HG03565 (cell line): ENCODE data around the gene HADHB.
"Not testable (repeated sequence)": the region's sequence is repeated elsewhere in the genome, so short reads cannot be mapped to it uniquely, and the experiment has no call there.

Experiments
- ATAC-seq: cut with Tn5 transposase; IDR thresholded peaks from one replicate; pipeline ENCODE4 v1.9.1; 2021; ENCODE audit warnings: mild to moderate bottlenecking, moderate library complexity; ENCODE audit not compliant: unreplicated experiment

The HADHB gene

DNA sequence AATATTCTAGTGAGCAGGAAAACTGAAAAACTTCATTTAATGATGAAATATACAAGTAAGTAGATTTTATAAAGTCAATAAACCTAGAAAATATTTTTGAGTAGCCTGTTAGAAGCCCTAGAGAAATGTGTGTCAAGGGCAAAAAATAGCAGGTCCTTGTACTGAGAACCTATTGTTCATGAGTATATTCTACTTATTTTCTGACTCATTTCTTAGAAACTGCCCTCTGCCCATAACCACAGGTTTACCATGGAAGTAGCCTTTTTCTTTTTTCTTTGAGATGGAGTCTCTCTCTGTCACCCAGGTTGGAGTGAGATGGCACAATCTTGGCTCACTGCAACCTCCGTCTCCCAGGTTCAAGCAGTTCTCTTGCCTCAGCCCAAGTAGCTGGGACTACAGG, 81.8 kb downstream of the HADHB start:
- no peak for ATAC-seq

- ATAC-seq = no peak
These were observed 82.8 kb downstream of the HADHB start for GRCh38 chr2:26327291-26328272.

GRCh38 chr2:26329083-26329482, 84.3 kb downstream of the HADHB start:
- ATAC-seq = not testable (repeated sequence)

DNA sequence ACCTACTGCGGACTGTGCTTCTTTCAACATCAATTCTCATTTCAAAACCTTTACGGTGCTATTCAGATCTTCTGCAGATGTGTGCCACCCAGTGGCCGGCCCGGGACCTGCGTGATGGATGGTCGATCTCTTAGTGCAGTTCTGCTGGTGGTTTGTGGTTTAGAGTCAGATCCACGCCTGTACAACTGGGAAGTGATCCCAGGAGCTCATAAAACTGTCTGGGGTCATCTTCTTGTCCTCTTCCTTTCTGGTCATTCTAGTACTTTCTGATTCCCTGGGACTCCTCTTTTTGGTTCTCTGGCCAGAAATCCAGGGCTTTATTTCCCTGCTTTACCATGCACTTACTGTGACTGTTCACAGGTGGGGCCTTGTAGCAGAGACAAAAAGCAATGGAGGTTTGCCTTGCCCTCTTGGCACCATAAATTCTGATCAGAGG, 85.4 kb downstream of the HADHB start:
- no peak for ATAC-seq

DNA sequence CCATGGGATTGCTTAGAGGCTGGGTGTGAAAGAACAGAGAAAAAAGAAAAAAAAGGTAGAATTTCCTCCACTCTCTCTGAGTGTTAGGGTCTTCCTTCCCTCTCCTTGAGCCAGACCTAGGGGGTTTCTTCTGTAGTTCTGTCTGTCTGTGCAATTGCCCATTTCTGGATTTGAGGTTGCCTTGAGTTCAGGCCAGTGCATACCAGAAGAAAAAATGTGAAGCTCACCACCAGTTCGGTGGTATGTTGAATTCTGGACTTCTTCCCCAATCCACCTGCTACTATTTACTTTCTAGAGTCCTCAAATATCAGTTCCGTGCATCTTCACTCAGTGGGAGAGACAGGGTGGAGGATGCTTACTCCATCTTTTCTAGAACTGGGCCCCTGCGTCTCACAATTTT, 85.9 kb downstream of the HADHB start:
- ATAC-seq = no peak

- ATAC-seq = not testable (repeated sequence)
These were observed 86.6 kb downstream of the HADHB start for GRCh38 chr2:26331321-26331720.

DNA sequence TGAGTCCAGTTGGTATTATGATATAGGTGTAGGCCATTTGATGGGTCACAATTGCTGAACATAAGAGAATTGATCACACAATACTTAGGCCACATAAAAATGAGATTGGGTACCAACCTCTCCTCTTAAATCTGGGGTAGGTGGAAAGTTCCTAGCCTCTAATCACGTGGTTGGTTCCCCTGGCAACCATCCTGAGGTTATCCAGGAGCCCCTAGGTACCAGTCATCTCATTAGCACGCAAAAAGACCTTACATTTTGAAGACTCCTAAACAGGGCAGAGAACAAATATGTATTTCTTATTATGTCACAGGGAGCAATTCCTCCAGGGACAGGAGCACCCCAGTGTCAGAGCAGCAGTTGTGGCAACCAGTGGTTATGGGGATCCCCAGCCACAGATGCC, 88.6 kb downstream of the HADHB start:
- no peak for ATAC-seq

DNA sequence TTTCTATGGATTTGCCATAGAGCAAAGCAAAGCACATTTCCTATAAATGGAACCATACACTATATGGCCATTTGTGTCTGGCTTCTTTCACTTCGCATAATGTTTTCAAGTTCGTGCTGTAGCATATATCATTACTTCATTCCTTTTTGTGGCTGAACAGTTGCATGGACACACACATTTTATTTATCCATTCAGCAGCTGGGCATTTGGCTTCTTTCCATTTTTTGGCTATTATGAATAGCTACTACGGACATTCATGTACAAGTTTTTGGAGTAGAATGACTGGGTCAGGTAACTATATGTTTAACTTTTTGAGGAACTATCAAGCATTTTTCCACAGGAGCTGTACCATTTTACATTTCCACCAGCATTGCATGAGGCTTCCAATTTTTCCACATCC, 90.5 kb downstream of the HADHB start:
- no peak for ATAC-seq

GRCh38 chr2:26336719-26337118, 92.0 kb downstream of the HADHB start:
- ATAC-seq = no peak

GRCh38 chr2:26337298-26337697, 92.6 kb downstream of the HADHB start:
- ATAC-seq = no peak
